Left ventricle myocardium inferior (tissue), 1 donor: Measurements from ENCODE around the gene SLC5A6. TPM values are rescaled to one million over a fixed set of nuclear protein-coding genes. Genes with fewer than 3 reads are reported as not detected.
"Not testable (repeated sequence)": the region's sequence is repeated elsewhere in the genome, so short reads cannot be mapped to it uniquely, and the experiment has no call there.

Experiments used
- DNase-seq: peaks from one replicate; pipeline ENCODE4 v3.0.0-alpha.2; 2020
- H3K27ac ChIP-seq: fragments of 200-600 bp; replicated peaks from 2 replicates; pipeline ENCODE4 v1.8.0; 2021
- H3K27me3 ChIP-seq: fragments of 200-600 bp; 2 replicates; pipeline ENCODE4 v1.8.0; 2021; ENCODE audit warnings: low read depth
- H3K36me3 ChIP-seq: fragments of 200-600 bp; 2 replicates; pipeline ENCODE4 v1.8.0; 2021
- H3K4me1 ChIP-seq: fragments of 200-600 bp; 2 replicates; pipeline ENCODE4 v1.8.0; 2021
- H3K4me3 ChIP-seq: fragments of 200-600 bp; 2 replicates; pipeline ENCODE4 v1.8.0; 2021; ENCODE audit warnings: mild to moderate bottlenecking, moderate library complexity
- H3K9me3 ChIP-seq: fragments of 200-600 bp; replicated peaks from 2 replicates; pipeline ENCODE4 v1.8.0; 2021
- CTCF ChIP-seq: fragments of 200-600 bp; IDR thresholded peaks from 2 replicates; pipeline ENCODE4 v1.8.0; 2021; ENCODE audit warnings: antibody characterized with exemption, mild to moderate bottlenecking, borderline replicate concordance
- intact Hi-C: fragments of 100-400 bp; cut with micrococcal nuclease; formaldehyde crosslinking; loops from one replicate; pipeline ENCODE4 v1.11.0; 2022
- total RNA-seq: library from RNA; stranded (reverse); fragmentation: NEBNext Ultra II Directional; extraction: Animal tissue kit (Norgen Biotek cat#: 25700); gene quantifications from one replicate; pipeline ENCODE4 v1.2.1, GENCODE V29; 2021
- donor health status: DM: no; HTN: yes; CAD: no; lungs with severe emphysema.

Gene SLC5A6
- total RNA-seq, 1 donor from 2014 or later = 12.0 TPM

- DNase-seq = no peak
- Histone ChIP-seq H3K4me3 (no peak overlapping the region), H3K9me3 (no peaks in the 10 kb centered on the region), H3K27ac (no peak overlapping the region), H3K4me1 (no peaks in the 10 kb centered on the region), H3K27me3 (no peaks in the 10 kb centered on the region), H3K36me3 (peaks cover 93% of the 10 kb centered on the region)
- intact Hi-C loops = no loop called here
- no peak for TF ChIP-seq CTCF
Measured at GRCh38 chr2:27204566-27204965, 7.5 kb downstream of the SLC5A6 start.

- no peaks in the 10 kb centered on the region for H3K4me1 ChIP-seq
- H3K9me3 ChIP-seq = no peaks in the 10 kb centered on the region
- no peak overlapping the region for H3K4me3 ChIP-seq
- intact Hi-C loops = no loop called here
- TF ChIP-seq CTCF = no peak
- no peak overlapping the region for H3K27ac ChIP-seq
- H3K27me3 ChIP-seq = no peaks in the 10 kb centered on the region
- peaks cover 86% of the 10 kb centered on the region for H3K36me3 ChIP-seq
- DNase-seq = no peak
Measured at GRCh38 chr2:27203741-27204140, 8.3 kb downstream of the SLC5A6 start.

- intact Hi-C loops = no loop called here
- no peak for TF ChIP-seq CTCF
- Histone ChIP-seq H3K4me1 (no peaks in the 10 kb centered on the region), H3K27ac (no peak overlapping the region), H3K9me3 (no peaks in the 10 kb centered on the region), H3K27me3 (no peaks in the 10 kb centered on the region), H3K36me3 (peaks cover 77% of the 10 kb centered on the region), H3K4me3 (no peak overlapping the region)
- no peak for DNase-seq
Measured at GRCh38 chr2:27202854-27203253, 9.2 kb downstream of the SLC5A6 start.

- intact Hi-C loops = no loop called here
- no peak for TF ChIP-seq CTCF
- peaks cover 66% of the 10 kb centered on the region for H3K36me3 ChIP-seq
Measured at GRCh38 chr2:27201675-27202074, 10.4 kb downstream of the SLC5A6 start.

GRCh38 chr2:27199241-27199640 is 12.8 kb downstream of the SLC5A6 start:
- intact Hi-C loops = no loop called here
- no peak overlapping the region for H3K27ac ChIP-seq
- no peak for TF ChIP-seq CTCF
- no peaks in the 10 kb centered on the region for H3K4me1 ChIP-seq
- H3K27me3 ChIP-seq = no peaks in the 10 kb centered on the region
- H3K4me3 ChIP-seq = no peak overlapping the region
- H3K36me3 ChIP-seq = peaks cover 42% of the 10 kb centered on the region
- H3K9me3 ChIP-seq = no peaks in the 10 kb centered on the region
- no peak for DNase-seq

More at GRCh38 chr2:27201675-27202074, 10.4 kb downstream of the SLC5A6 start:
- no peaks in the 10 kb centered on the region for H3K9me3 ChIP-seq
- no peak overlapping the region for H3K27ac ChIP-seq
- no peak overlapping the region for H3K4me3 ChIP-seq
- no peak for DNase-seq
- H3K27me3 ChIP-seq = no peaks in the 10 kb centered on the region
- H3K4me1 ChIP-seq = no peaks in the 10 kb centered on the region

- Histone ChIP-seq H3K36me3 (peaks cover 36% of the 10 kb centered on the region), H3K27ac (no peak overlapping the region), H3K27me3 (no peaks in the 10 kb centered on the region), H3K9me3 (no peaks in the 10 kb centered on the region), H3K4me3 (no peak overlapping the region), H3K4me1 (no peaks in the 10 kb centered on the region)
- intact Hi-C loops = no loop called here
- no peak for DNase-seq
- TF ChIP-seq CTCF = no peak
Measured at GRCh38 chr2:27198627-27199026, 13.4 kb downstream of the SLC5A6 start.

- not testable (repeated sequence) for H3K27ac ChIP-seq
Measured at GRCh38 chr2:27198068-27198467, 14.0 kb downstream of the SLC5A6 start.

GRCh38 chr2:27195799-27196198 is 16.3 kb downstream of the SLC5A6 start:
- H3K4me1 ChIP-seq, H3K27ac ChIP-seq, DNase-seq, H3K36me3 ChIP-seq, H3K9me3 ChIP-seq, H3K27me3 ChIP-seq, H3K4me3 ChIP-seq, intact Hi-C loops: not testable (repeated sequence)

More at GRCh38 chr2:27198068-27198467, 14.0 kb downstream of the SLC5A6 start:
- H3K27me3 ChIP-seq, H3K9me3 ChIP-seq, intact Hi-C loops, H3K4me3 ChIP-seq, H3K4me1 ChIP-seq, DNase-seq: not testable (repeated sequence)
- H3K36me3 ChIP-seq = peaks cover 30% of the 10 kb centered on the region
